ENCODE data around the gene HOATZ.

GRCh38 chr11:111524056-111524455 is 9.5 kb downstream of the HOATZ start:
- TF ChIP-seq POLR2A (IDR thresholded peaks at IDR 0.05) (no peak), CTCF (IDR thresholded peaks at IDR 0.05) (no peak)

Measured in testis (tissue), 2 donors.